Activated T-helper 9 cell treated with anti-CD3 and anti-CD28 coated beads, Interleukin-2, amount 50 U/mL, for 16 hours (primary cell): ENCODE measurements around the gene MACROH2A1.

Experiments used
- DNase-seq: peaks from one replicate; pipeline ENCODE4 v3.0.0-alpha.2; 2020; ENCODE audit warnings: low read depth

MACROH2A1 gene

GRCh38 chr5:135313946-135314345 lies 85.1 kb downstream of the MACROH2A1 start:
- no peak for DNase-seq

GRCh38 chr5:135313405-135313804 lies 85.6 kb downstream of the MACROH2A1 start:
- no peak for DNase-seq

GRCh38 chr5:135312255-135312935 lies 86.6 kb downstream of the MACROH2A1 start:
- no peak for DNase-seq

- no peak for DNase-seq
Observed at GRCh38 chr5:135310328-135310989, 88.6 kb downstream of the MACROH2A1 start.

GRCh38 chr5:135309391-135310327 lies 89.4 kb downstream of the MACROH2A1 start:
- no peak for DNase-seq

- DNase-seq = no peak
Observed at GRCh38 chr5:135308752-135309151, 90.3 kb downstream of the MACROH2A1 start.

GRCh38 chr5:135308245-135308644 lies 90.8 kb downstream of the MACROH2A1 start:
- no peak for DNase-seq

- DNase-seq = no peak
Observed at GRCh38 chr5:135307143-135307903, 91.7 kb downstream of the MACROH2A1 start.

DNA sequence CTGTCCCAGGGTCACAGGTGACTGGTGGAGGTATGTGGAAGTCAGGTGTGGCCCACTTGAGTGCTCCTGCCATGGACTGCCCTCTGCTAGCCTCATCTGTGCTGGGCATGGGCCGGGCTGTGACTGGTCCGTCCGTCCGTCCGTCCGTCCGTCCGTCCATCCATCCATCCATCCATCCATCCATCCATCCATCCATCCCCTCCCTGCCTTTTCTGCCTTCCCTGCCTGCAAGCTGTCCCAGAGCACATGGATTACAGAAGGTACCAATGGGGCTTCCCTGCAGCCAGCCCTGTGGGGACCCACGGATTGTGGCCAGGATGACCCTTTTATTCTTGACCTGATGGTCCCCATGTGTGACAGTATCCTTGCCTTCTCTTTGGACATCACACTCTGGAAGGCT lies 92.5 kb downstream of the MACROH2A1 start:
- DNase-seq = no peak

GRCh38 chr5:135304352-135305221 lies 94.4 kb downstream of the MACROH2A1 start:
- DNase-seq = no peak

DNA sequence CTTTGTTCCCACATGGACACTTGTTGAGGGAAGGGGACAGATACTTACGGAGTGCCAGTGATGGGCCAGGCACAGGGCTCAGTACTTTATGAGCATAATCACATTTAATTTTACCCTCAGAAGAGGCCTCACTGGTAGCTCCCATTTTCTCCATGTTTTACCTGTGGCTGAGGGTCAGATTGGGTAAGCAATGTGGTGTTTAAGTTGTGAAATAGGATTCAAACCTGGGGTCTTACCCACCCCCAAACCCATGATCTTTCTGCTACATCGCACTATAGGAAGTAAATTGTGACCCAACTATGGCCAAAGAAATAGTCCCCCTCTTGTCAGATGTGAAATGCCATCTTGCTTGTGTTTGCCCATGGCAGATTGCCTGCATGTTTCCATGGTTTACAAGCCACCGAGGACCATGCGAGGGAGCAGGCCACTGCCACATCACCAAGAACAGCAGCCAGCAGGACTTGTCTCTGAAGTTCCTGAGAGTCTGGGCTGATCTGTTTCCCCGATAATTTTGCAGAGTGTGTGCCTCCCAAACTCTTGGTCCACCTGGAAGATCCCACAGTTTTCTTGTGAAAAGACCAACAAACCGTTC lies 95.4 kb downstream of the MACROH2A1 start:
- no peak for DNase-seq

- DNase-seq = no peak
Observed at GRCh38 chr5:135296900-135297816, 101.9 kb downstream of the MACROH2A1 start.

DNA sequence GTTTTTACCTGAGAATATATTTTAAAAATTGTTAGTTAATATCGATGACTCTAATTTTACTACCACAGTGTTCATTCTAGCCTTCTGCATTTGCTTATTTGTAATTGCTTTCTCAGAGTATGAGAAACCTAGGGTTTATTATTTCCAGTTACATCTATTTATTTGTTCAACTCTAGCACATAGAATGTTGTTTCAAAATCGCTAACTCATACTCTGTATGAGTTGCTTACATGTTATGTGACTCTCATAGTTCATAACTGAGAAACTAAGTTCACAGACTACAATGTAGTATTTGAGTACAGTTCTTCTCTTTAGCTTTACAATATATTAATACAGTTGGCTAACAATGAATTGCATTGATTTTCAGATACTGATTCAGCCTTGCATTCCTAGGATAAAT lies 103.2 kb downstream of the MACROH2A1 start:
- no peak for DNase-seq

GRCh38 chr5:135294793-135295192 lies 104.2 kb downstream of the MACROH2A1 start:
- DNase-seq = no peak

- DNase-seq = no peak
Observed at GRCh38 chr5:135289651-135290050, 109.4 kb downstream of the MACROH2A1 start.

- DNase-seq = no peak
Observed at GRCh38 chr5:135287551-135287950, 111.5 kb downstream of the MACROH2A1 start.
